GM10266 (cell line): ENCODE data around the gene UAP1L1.
A peak's percentile ranks its signal among the peaks of the same experiment; 100 is the strongest.
"Not testable (repeated sequence)": the region's sequence is repeated elsewhere in the genome, so short reads cannot be mapped to it uniquely, and the experiment has no call there.

Experiments
- DNase-seq: peaks from one replicate; pipeline ENCODE4 v3.0.0; 2012; ENCODE audit errors: extremely low spot score
- TF ChIP-seq, protein P1 (sequence below): IDR thresholded peaks from 2 replicates; pipeline ENCODE4 v1.5.1; 2012; ENCODE audit warnings: mild to moderate bottlenecking, low read depth; ENCODE audit not compliant: control insufficient read depth, insufficient read depth; ENCODE audit errors: missing control alignments

Gene UAP1L1

DNA sequence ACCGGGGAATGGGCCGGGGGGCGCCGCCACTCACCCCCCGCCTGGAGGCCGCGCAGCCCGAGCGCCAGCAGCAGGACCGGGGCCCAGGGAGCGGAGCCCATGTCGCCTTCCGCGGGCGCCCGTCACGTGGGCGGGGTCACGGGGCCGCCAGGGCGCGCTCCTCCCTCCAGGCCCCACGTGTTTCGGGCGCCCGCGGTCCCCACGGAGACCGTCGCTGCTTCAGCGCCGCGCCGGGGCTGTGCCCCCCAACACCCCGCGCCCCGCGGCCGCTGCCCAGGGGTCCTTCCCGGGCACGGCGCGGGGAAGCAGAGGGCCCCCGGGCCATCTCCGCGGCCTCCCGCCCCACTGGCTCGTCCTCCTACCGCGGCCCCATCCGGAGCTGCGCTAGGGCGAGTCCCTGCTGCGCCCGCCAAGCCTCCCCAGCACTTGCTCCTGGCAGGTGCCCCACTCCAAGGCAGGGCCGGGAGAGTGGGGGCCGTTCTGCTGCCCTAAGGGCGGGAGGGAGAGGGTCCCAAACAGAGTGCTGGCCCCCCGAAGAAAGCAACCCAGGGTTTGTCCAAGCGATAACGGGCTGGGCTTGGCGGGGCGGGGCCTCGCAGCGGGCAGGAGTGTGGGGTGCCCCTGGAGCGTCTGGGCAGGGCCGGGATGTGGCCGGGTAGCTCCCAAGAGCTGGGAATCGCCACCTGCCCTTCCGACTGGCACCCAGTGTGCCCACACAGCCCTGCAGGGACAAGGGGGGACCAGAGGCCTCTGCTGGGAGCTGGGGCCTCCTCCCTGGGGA, 37.5 kb downstream of the UAP1L1 start, which contains the start of gene DPP7:
Gene DPP7 (minus strand): TSS at position 121 of the 781 bp plus-strand sequence. CDS start 20 bp downstream, at position 101.
- TF ChIP-seq, protein P1, sequence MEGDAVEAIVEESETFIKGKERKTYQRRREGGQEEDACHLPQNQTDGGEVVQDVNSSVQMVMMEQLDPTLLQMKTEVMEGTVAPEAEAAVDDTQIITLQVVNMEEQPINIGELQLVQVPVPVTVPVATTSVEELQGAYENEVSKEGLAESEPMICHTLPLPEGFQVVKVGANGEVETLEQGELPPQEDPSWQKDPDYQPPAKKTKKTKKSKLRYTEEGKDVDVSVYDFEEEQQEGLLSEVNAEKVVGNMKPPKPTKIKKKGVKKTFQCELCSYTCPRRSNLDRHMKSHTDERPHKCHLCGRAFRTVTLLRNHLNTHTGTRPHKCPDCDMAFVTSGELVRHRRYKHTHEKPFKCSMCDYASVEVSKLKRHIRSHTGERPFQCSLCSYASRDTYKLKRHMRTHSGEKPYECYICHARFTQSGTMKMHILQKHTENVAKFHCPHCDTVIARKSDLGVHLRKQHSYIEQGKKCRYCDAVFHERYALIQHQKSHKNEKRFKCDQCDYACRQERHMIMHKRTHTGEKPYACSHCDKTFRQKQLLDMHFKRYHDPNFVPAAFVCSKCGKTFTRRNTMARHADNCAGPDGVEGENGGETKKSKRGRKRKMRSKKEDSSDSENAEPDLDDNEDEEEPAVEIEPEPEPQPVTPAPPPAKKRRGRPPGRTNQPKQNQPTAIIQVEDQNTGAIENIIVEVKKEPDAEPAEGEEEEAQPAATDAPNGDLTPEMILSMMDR: no peak
- peak; percentile 97 for DNase-seq

DNA sequence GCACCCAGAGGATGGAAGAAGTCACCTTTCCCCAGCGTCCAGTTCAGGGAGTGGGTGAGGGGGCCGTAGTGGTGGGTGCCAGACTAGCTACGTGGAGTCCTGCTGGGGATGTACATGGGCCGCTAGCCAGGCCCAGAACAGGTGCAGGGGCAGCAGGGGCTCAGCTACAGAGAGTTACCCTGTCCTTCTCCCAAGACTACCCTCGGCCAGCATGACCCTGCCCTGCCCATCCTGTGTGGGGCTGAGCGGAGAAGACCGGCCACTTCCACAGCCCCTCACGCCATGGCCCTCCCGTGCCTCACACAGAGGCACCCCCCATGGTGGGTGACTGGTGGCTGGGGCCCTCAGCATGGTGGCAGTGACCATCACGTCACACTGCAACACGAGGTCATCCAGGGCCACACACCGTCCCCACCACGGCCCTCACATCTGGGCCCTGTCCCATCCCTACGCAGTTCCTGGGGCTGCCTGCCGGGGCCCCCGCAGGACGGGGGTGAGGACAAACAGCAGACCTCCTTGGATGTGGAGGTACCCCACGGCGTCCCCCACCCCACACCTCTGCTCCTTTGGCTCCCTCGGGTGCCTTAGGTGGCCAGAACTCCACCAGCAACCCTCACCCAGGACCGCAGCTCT, 38.2 kb downstream of the UAP1L1 start:
- DNase-seq: no peak
- TF ChIP-seq, protein P1: no peak

DNA sequence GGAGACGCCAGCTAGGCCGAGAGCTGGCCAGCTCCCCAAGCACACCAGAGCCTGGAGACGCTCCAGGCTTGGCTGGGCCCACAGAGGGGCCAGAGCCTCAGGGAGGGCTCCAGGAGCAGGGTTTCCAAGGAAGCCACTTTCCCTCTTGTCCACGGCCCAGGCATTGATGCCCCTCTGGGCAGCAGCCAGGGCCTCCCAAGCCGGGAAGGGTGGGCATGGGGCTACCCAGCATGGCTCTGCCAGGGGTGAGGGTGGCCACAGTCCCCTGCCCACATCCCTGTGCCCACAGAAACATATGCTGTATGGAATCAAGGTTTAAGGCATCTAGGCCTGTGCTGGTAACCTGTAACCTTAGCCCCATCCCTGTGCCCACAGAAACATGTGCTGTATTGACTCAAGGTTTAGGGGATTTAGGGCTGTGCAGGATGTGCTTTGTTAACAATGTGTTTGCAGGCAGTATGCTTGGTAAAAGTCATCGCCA, 38.8 kb downstream of the UAP1L1 start:
- TF ChIP-seq, protein P1: no peak
- DNase-seq: no peak

DNA sequence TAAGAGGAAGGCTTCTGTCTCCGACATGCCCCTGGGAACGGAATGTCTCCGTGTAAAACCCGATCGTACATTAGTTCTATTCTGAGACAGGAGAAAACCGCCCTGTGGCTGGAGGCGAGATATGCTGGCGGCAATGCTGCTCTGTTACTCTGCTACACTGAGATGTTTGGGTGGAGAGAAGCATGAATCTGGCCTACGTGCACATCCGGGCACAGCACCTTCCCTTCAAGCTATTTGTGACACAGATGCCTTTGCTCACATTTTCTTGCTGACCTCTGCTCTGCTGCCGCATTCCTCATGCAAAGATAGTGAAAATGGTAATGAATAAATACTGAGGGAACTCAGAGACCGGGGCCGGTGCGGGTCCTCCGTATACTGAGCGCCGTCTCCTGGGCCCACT, 39.4 kb downstream of the UAP1L1 start:
- DNase-seq: no peak
- TF ChIP-seq, protein P1: no peak

DNA sequence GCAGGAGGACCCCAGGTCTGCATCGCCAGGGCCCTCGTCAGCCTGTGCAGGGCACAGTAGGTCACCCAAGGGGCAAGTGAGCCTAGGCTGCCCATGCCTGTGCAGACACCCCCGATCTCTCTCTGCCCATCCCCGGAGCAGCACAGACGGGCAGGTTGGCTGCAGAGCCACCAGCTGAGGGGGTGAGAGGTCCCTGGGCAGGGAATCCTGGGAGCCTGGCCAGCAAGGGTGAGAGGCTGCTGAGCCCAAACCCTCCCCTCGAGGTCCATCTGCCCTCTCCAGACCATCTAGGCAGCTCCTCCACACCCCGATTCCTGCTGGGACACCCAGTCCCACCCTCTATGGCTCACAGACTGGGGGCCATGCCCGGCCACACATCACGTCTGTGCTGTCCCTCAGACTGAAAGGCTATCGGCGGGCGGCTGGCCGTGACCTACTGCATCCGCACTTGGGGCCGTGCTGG, 40.0 kb downstream of the UAP1L1 start:
- DNase-seq: no peak
- TF ChIP-seq, protein P1: no peak

DNA sequence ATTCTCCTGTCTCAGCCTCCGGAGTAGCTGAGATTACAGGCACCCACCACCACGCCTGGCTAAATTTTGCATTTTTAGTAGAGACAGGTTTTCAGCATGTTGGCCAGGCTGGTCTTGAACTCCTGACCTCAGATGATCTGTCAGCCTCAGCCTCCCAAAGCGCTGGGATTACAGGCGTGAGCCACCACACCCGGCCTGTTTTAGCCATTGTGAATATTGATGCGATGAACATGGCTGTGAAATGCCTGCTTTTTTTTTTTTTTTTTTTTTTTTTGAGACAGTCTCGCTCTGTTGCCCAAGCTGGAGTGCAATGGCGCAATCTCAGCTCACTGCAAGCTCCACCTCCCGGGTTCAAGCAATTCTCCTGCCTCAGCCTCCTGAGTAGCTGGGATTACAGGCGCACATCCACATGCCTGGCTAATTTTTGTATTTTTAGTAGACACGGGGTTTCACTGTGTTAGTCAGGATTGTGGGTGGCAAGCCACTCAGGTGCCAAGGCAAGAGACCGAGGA, 40.8 kb downstream of the UAP1L1 start:
- not testable (repeated sequence) for DNase-seq

DNA sequence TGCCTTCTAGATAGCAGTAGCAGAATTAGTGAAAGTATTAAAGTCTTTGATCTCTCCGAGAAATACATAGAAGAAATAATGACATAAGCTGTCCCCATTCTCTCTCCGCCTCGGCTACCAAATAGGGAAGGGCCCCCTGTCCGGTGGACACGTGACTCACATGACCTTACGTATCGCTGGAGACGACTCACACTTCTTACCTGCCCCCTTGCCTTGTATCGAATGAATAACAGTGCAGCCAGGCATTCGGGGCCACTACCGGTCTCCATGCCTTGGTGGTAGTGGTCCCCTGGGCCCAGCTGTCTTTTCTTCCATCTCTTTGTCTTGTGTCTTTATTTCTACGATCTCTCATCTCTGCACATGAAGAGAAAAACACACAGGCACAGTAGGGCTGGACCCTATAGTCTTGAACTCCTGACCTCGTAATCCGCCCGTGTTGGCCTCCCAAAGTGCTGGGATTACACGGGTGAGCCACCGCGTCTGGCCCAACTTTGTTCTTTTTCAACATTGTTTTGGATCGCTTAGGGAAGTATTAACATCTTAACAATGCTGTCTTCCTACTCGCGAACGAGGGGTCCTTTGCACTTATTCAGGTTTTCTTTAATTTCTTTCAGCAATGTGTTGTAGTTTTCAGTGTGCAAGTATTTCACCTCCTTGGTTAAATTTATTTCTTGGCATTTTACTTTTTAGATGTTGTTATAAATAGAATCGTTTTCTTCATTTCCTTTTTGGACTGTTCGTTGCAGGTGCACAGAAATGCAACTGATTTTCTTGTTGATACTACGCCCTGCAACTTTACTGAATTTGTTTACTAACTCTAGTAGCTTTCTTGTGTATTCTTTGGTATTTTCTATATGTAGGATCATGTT, 44.8 kb downstream of the UAP1L1 start:
- not testable (repeated sequence) for DNase-seq

DNA sequence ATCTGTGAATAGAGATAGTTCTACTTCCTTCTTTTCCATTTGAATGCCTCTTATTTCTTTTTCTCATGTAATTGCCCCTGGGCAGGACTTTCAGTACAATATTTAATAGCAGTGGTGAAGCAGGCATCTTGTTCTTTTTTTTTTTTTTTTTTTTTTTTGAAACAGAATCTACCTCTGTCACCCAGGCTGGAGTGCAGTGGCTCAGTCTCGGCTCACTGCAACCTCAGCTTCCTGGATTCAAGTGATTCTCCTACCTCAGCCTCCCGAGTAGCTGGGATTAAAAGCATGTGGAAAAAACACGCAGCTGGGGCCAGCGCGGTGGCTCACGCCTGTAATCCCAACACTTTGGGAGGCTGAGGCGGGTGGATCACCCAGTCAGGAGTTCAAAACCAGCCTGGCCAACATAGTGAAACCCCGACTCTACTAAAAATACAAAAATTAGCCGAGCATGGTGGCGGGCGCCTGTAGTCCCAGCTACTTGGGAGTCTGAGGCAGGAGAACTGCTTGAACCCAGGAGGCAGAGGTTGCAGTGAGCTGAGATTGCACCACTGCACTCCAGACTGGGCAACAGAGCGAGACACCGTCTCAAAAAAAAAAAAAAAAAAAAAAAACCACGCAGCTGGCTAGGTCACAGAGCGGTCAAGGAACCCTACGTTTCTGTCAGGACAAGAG, 45.6 kb downstream of the UAP1L1 start:
- DNase-seq: not testable (repeated sequence)
